Measurements from ENCODE around the gene CPPED1.
A peak's percentile ranks its signal among the peaks of the same experiment; 100 is the strongest.

DNA sequence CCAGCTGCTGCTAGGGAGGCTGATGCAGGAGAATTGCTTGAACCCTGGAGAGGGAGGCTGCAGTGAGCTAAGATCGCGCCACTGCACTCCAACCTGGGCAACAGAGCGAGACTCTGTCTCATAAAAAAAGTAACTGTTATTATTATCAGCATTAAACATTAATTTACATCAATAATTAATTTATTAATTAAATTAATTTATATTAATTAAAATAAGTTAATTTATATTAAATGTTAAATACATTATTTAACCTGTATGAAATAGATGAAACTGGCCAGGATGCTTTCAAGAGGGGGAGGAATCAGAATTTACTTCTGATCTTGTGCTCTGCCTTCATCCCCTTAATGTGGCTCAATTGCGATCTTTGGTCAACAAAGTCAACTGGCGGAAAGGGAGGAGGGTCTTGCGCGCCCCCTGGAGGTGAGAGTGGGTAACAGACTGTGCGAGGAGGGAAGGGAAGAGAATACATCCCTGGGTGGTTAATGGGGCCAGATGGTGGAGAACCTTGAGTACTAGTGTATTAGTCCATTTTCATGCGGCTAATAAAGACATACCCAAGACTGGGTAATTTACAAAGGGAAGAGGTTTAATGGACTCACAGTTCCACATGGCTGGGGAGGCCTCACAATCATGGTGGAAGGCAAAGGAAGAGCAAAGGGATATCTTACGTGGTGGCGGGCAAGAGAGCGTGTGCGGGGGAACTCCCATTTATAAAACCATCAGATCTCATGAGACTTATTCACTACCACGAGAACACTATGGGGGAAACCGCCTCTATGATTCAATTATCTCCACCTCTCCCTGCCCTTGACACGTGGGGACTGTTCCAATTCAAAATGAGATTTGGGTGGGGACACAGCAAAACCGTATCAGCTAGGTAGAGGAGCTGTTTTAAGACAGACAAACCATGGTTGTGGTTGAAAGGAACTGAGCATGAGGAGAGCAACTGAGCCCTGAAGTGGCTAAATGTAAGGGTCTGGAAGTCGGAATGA is 15.7 kb upstream of the CPPED1 start:
- TF ChIP-seq, protein P1, sequence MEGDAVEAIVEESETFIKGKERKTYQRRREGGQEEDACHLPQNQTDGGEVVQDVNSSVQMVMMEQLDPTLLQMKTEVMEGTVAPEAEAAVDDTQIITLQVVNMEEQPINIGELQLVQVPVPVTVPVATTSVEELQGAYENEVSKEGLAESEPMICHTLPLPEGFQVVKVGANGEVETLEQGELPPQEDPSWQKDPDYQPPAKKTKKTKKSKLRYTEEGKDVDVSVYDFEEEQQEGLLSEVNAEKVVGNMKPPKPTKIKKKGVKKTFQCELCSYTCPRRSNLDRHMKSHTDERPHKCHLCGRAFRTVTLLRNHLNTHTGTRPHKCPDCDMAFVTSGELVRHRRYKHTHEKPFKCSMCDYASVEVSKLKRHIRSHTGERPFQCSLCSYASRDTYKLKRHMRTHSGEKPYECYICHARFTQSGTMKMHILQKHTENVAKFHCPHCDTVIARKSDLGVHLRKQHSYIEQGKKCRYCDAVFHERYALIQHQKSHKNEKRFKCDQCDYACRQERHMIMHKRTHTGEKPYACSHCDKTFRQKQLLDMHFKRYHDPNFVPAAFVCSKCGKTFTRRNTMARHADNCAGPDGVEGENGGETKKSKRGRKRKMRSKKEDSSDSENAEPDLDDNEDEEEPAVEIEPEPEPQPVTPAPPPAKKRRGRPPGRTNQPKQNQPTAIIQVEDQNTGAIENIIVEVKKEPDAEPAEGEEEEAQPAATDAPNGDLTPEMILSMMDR (IDR thresholded peaks at IDR 0.05; ENCODE audit: low read depth, low read length) = peak; percentile 89
- TF ChIP-seq MYC (IDR thresholded peaks at IDR 0.05; ENCODE audit: low read depth, low read length) = no peak
- TF ChIP-seq POLR2A (IDR thresholded peaks at IDR 0.05; ENCODE audit: extremely low read depth, insufficient read length) = no peak
- TF ChIP-seq MAX (IDR thresholded peaks at IDR 0.05; ENCODE audit: low read depth, low read length) = no peak
